Chondrocyte (in vitro differentiated cells): ENCODE measurements around the gene PODN. TPM values are rescaled to one million over a fixed set of nuclear protein-coding genes. Genes with fewer than 3 reads are reported as not detected.
A peak's percentile ranks its signal among the peaks of the same experiment; 100 is the strongest.

ENCODE experiments used
- DNase-seq: peaks from one replicate; pipeline ENCODE4 v3.0.0; 2021; ENCODE audit warnings: mixed read lengths, low spot score
- H3K27ac Mint-ChIP-seq: one replicate; pipeline ENCODE4 v1.8.0; 2021; ENCODE audit warnings: mild to moderate bottlenecking, moderate library complexity, mixed read lengths; ENCODE audit not compliant: unreplicated experiment
- H3K27me3 Mint-ChIP-seq: 2 replicates; pipeline ENCODE4 v1.8.0; 2021; ENCODE audit warnings: low read depth, mixed read lengths
- H3K36me3 Mint-ChIP-seq: 2 replicates; pipeline ENCODE4 v1.8.0; 2021; ENCODE audit warnings: low read depth, mixed read lengths
- H3K4me1 Mint-ChIP-seq: 2 replicates; pipeline ENCODE4 v1.8.0; 2021; ENCODE audit warnings: low read depth, mild to moderate bottlenecking, mixed read lengths
- H3K4me3 Mint-ChIP-seq: one replicate; pipeline ENCODE4 v1.8.0; 2021; ENCODE audit warnings: mild to moderate bottlenecking, moderate library complexity, mixed read lengths; ENCODE audit not compliant: unreplicated experiment
- H3K9me3 Mint-ChIP-seq: 2 replicates; pipeline ENCODE4 v1.8.0; 2021; ENCODE audit warnings: low read depth, mixed read lengths
- total RNA-seq: library from RNA; stranded (reverse); gene quantifications from 3 replicates; pipeline ENCODE4 v1.2.1, GENCODE V29; 2021
- TF ChIP-seq, protein P1 (sequence below): fragments of 200-600 bp; sonication (generic); IDR thresholded peaks from 2 replicates; pipeline ENCODE4 v1.5.0; 2021; ENCODE audit warnings: antibody characterized with exemption, mild to moderate bottlenecking, moderate library complexity

PODN gene
- total RNA-seq, 1 donor from 2014 or later = 9.2 TPM

DNA sequence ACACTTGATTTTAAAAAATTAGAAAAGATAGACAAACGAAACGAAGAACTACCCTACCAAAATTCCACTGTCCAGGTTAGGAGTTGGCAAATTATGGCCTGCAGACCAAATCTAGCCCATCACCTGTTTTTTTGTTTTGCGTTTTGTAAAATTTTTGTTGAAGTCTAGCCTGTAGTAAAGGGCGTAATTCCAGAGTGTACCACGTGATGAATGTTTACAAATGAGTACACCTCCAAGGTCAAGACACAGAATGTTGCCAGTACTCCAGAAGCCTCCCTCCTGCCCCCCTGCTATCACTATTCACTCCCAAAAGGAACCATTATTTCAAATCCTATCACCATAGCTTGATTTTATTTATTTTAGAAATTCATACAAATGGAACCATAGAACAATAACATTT is 17.1 kb upstream of the PODN start:
- DNase-seq = no peak
- Mint-ChIP-seq H3K9me3 (no peaks in the 10 kb centered on the region), H3K4me1 (peaks cover 32% of the 10 kb centered on the region), H3K27ac (no peak overlapping the region), H3K4me3 (no peak overlapping the region), H3K36me3 (peaks cover 11% of the 10 kb centered on the region), H3K27me3 (no peaks in the 10 kb centered on the region)
- TF ChIP-seq, protein P1, sequence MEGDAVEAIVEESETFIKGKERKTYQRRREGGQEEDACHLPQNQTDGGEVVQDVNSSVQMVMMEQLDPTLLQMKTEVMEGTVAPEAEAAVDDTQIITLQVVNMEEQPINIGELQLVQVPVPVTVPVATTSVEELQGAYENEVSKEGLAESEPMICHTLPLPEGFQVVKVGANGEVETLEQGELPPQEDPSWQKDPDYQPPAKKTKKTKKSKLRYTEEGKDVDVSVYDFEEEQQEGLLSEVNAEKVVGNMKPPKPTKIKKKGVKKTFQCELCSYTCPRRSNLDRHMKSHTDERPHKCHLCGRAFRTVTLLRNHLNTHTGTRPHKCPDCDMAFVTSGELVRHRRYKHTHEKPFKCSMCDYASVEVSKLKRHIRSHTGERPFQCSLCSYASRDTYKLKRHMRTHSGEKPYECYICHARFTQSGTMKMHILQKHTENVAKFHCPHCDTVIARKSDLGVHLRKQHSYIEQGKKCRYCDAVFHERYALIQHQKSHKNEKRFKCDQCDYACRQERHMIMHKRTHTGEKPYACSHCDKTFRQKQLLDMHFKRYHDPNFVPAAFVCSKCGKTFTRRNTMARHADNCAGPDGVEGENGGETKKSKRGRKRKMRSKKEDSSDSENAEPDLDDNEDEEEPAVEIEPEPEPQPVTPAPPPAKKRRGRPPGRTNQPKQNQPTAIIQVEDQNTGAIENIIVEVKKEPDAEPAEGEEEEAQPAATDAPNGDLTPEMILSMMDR = no peak

DNA sequence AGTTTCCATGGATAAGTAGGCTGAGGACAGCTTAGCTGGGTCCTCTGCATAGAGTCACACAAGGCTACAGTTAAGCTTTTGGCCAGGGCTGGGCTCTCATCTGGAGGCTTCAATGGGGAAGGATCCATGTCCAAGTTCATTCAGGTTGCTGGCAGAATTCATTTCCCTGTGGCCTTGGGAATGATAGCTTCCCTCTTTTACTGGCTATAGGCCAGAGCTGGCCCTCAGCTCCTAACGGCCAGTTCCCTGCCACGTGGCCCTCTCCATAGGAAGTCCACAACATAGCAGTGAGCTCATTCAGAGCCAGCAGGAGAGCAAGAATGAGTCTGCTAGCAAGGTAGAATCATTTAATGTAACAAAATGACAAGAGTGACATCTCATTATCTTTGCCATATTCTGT is 15.1 kb upstream of the PODN start:
- no peak for DNase-seq
- H3K9me3 Mint-ChIP-seq = no peaks in the 10 kb centered on the region

DNA sequence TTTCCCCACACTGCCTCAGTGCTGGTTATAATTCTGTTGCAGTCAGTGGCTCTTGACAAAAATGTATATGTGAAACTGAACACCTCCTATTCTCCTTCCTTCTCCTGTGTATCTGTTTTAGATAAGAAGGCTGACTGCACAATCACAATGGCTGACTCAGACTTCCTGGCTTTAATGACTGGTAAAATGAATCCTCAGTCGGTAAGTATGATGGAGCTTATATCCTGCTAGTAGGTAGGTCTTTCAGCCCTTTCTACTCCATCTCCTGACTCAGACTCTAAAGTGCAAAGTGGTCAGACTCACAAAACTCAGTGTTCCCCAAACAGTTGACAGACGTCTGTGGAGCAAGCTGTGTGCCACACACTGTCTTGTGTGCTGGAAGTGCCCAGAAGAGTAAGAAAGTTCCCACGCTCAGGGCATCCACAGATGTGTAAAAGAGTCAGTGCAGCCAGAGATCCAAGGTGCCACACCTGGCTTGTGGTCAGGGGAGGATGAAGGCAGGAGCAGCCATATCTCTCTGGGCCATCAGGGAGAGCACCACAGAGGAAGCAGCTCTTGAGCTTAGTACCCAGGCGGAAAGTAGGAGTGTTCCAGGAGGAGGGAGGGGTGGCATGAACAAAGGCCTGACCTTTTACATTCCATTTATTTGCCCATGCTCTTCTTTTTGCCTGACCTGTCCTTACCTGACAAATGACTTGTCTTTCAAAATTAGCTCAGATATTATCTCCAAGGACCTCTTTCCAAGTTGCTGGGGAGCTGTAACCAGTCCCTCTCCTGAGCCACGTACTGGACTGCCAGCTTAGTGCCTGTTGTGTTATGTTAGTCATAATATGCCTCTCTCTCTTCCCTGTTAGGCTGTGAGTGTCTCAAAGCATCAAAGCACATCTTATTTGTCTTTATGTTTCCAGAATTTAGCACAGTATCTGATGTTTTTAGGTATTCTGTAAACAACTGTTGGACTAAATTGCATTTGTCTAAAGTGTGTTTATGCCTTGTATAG is 14.0 kb upstream of the PODN start:
- H3K4me3 Mint-ChIP-seq = no peak overlapping the region
- DNase-seq = no peak
- TF ChIP-seq, protein P1 = no peak
- peaks cover 16% of the 10 kb centered on the region for H3K36me3 Mint-ChIP-seq
- H3K9me3 Mint-ChIP-seq = no peaks in the 10 kb centered on the region
- H3K27ac Mint-ChIP-seq = no peak overlapping the region
- H3K27me3 Mint-ChIP-seq = no peaks in the 10 kb centered on the region
- H3K4me1 Mint-ChIP-seq = peaks cover 41% of the 10 kb centered on the region

More for the DNA sequence above, 15.1 kb upstream of the PODN start:
- Mint-ChIP-seq H3K4me1 (peaks cover 41% of the 10 kb centered on the region), H3K27ac (no peak overlapping the region), H3K4me3 (no peak overlapping the region), H3K27me3 (no peaks in the 10 kb centered on the region), H3K36me3 (peaks cover 10% of the 10 kb centered on the region)
- TF ChIP-seq, protein P1 = no peak

DNA sequence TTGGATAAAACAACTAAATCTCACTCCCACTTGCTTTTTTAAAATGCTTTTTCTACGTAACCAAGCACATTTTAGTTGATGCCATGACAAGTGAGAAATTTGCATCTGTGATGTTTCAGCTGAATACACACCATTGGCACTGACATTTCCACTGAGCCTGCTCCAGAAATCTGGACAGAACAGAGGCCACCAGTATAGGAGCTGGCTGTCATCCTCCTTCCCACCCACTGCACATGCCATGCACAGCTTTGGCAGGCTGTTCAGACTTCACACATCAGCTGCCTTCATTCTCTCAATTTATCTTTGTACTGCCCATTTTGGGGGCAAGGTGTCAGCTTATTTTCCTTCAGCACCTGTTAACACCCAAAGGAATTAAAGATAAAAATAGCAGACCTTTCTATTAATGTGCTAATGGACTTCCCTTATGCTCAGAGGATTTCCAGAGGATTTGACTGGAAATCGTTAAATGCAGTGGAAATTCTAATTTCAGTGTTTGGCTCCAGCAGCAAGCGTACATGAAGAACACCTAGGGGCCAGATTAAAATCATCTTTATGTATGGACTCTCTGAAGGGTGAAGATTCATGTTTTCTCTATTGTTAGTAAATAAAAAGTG is 12.9 kb upstream of the PODN start:
- DNase-seq = no peak
- Mint-ChIP-seq H3K4me1 (peaks cover 41% of the 10 kb centered on the region), H3K9me3 (no peaks in the 10 kb centered on the region), H3K4me3 (no peak overlapping the region), H3K36me3 (peaks cover 24% of the 10 kb centered on the region), H3K27me3 (no peaks in the 10 kb centered on the region), H3K27ac (peak overlapping the region; percentile 11)
- TF ChIP-seq, protein P1 = no peak

DNA sequence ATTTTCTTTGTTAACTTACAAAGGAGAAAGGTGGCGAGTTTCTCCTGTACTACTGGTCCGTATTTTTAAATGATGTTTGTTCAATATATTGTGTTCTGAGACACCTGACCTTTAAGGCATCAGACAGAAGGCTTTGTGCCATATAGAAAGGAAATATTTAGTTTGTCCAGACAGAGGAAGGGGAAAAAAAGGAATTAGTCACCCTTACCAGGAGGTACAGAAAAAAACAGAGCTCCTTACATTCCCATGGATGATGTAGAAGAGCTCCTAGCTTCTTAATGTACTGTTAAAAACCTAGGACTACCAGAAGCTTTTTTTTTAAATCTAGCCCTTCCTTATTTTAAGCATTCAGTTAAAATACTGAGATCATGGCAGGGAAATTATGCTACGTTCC is 12.4 kb upstream of the PODN start:
- Mint-ChIP-seq H3K36me3 (peaks cover 26% of the 10 kb centered on the region), H3K4me3 (no peak overlapping the region), H3K4me1 (peaks cover 41% of the 10 kb centered on the region), H3K27ac (peak overlapping the region; percentile 11), H3K27me3 (no peaks in the 10 kb centered on the region), H3K9me3 (no peaks in the 10 kb centered on the region)
- TF ChIP-seq, protein P1 = no peak
- no peak for DNase-seq
